HG03095 (cell line): ENCODE measurements around the gene DNAJC15.

ENCODE experiments used
- ATAC-seq: cut with Tn5 transposase; IDR thresholded peaks from one replicate; pipeline ENCODE4 v1.9.1; 2021; ENCODE audit warnings: moderate library complexity; ENCODE audit not compliant: unreplicated experiment

The DNAJC15 gene

DNA sequence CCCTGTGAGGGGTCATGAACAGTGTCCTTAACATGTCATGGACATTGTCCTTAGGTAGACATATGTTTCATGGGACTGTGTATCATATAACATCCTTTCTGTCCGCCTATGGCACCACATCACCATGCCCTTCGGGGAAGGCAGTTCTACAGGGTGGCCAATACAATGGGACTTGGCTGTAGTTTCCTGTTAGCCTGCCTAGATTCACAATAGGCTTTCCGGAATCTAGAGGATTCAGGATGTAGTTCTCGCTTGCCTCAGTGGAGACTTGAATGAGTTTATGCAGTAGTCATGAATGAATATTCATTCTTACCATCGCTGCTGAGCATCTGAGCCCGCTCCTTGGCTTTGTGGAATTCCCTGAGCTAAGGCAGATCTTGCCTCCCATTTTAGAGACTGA is 100.5 kb downstream of the DNAJC15 start:
- no peak for ATAC-seq

DNA sequence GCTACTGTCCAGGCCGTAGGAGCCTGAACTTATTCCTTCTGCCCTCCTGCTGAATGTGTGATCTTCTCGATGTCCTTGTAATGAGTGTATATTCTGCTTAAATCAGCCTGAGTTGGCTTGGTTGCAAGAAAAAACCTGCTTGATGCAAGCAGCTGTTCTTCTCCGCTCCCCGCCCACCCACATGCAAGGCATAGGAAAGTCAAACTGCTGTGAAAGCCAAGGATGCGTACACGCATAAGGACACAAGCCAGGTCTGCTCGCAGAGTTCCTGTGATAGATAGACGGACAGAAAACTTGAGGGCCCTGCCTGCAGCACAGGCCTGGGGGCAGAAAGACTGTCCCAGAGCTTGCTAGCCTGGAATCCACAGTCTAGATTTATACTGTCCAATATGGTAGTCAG is 101.1 kb downstream of the DNAJC15 start:
- no peak for ATAC-seq

GRCh38 chr13:43126420-43126819 is 103.0 kb downstream of the DNAJC15 start:
- no peak for ATAC-seq

GRCh38 chr13:43127103-43127798 is 103.9 kb downstream of the DNAJC15 start:
- no peak for ATAC-seq

- ATAC-seq: peak; percentile 50
Observed at GRCh38 chr13:43127827-43128226, 104.4 kb downstream of the DNAJC15 start.

DNA sequence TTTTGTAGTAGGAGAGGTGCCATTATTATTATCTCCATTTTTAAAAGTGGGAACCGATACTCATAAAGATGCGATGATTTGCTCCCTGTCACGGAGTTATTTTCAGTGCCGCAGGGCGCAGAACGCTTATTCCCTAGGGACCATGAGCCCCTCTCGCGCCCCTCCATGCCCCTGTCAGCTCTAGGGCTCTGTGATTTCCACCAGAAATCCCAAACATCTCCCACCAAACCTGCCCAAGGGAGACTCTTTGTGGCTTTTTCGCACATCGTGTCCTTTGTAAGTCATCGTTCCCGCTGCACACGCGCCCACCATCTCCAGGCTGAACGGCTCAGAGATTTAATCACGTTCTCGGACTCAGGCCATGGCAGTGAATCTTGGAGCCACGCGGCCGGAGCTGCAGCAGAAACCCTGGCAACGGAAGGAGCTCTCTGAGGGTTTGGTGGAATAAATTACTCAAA is 105.1 kb downstream of the DNAJC15 start:
- no peak for ATAC-seq

DNA sequence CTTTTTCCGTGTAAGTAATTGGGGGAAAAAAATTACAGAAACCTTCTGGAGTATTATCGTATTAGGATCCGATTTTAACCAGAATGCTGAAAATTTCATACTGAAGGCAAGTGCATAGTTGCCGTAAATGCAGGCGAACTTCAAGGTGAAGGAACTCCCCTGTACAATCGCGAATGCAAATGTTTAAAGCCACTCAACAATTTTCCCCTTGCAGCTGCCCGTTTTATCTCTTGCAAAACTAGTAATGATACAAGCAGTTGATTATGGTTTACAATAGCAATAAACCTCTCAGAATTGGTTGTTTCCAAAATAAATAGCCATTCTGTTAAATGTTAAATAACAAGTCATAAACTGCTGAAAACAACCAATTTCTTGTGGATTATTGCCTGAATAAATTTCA is 105.7 kb downstream of the DNAJC15 start:
- no peak for ATAC-seq

GRCh38 chr13:43129511-43130110 is 106.2 kb downstream of the DNAJC15 start:
- ATAC-seq: no peak

DNA sequence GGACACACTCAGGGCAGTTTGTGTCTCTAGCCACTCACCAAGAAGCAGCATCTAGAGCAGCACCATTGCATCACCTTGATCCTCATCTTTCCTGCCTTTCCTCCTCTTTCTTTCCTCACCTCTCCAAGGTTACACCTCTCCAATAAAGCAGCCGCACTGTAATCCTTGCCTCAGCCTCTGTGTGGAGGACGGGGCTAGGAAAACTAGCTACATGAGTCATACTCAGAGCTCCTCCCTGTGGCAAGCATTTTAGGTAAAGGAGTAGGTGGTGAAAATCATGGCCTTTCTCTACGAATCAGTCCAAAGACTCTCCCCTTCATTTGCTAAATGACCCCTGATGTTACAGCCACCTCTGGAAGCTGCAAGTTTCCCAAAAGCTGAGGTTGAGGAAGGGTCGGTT is 108.9 kb downstream of the DNAJC15 start:
- ATAC-seq: no peak

DNA sequence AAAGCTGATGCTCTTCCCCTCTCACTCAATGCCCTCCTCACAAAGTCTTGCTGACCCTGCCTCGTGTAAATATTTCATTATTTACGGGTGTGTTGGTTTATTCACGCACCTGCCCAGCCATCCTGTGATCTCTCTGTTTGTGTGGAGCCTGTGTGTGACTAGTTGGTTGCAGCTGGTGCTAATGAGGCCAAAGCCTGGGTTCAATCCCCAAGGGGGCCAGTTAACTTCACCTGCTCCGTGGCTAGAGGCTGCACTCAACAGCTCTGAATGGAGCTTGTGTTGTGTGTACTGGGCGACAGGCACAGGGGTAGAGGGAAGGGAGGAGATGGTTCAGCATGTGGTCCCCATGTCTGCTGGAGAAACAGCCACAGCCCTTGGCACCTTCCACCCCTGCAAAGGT is 109.5 kb downstream of the DNAJC15 start:
- ATAC-seq: no peak

DNA sequence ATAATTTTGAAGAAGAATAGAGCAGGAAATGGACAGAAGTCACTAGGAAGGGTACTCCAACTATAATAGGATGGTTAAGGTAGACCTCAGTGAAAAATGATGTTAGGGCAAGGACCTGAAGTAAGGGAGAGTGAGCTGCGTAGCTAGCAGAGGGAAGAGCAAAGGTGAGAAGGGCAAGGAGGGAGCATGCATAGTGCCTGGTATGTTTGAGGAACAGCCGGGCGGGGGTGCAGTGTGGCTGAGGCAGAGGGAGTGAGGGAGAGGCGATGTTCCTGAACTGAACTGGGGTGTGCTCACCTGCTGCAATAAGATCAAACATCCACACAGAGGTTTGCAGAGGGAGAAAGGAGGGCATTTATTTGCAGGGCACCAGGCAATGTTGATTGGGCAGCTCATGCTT is 110.4 kb downstream of the DNAJC15 start:
- no peak for ATAC-seq

- no peak for ATAC-seq
Observed at GRCh38 chr13:43134868-43135267, 111.5 kb downstream of the DNAJC15 start.

DNA sequence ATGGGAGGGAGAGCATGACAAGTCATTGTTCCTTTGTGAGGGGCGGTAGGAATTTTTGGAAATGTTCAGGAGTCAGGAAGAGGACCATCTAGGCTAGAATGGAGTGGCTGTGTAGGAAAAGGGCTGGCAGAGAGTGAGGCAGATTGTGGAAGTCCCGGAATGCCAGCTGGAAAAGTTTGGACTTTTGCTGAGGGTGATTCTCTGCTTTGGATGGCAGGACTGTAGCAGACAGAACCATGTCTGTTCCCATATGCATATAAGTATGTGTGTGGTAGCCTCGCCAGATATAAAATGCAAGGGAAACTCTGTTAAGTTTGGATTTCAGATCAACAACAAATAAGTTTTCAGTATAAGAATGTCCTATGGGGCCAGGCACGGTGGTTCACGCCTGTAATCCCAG is 112.1 kb downstream of the DNAJC15 start:
- no peak for ATAC-seq

DNA sequence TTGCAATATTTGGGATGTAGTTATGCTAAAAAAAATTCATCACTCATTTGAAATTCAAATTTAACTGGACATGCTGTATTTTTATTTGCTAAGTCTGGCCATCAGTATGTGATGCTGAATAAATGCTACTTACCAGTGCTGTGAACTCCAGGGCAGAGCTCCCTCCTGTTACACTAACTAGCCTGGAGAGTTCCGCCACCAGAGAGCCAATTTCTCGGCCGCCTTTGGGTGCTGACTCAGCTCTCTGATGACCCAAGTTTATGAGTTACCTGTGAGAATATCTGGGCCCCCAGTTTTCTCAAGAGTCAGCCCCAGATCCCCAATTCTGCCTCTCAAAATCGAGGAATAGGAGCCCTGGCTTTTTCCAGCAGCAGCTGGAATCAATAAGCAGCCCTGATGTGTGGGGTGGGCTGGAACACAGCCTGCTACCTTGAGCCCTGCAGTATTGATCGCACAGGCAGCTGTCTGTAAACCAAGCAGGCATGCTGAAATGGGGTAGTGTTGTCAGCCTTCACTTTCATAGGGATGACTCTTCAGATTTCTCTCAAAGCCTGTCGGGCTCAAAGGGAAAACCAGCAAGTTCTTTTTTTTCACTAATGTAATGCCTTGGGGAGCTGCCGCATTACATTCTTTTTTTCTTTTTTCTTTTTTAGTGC is 113.7 kb downstream of the DNAJC15 start:
- ATAC-seq: no peak

- no peak for ATAC-seq
Observed at GRCh38 chr13:43139211-43139610, 115.8 kb downstream of the DNAJC15 start.

DNA sequence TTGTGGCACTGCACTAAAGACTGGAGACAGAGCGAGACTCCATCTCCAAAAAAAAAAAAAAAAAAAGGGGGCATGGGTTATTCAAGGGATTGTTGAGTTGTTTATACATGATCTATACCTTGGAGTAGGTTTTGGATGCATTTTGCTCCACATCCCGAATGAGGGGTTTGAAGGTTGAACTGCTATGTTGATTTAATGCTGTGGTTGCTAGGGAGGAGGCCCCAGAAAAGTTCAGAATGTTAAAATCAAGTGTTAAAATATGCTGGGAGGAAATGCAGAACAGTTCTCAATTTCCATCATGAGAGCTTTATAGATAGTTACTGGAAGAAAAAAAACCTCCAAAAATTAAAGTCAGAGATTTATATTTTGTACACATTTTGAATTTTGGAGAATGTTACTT is 116.5 kb downstream of the DNAJC15 start:
- no peak for ATAC-seq

DNA sequence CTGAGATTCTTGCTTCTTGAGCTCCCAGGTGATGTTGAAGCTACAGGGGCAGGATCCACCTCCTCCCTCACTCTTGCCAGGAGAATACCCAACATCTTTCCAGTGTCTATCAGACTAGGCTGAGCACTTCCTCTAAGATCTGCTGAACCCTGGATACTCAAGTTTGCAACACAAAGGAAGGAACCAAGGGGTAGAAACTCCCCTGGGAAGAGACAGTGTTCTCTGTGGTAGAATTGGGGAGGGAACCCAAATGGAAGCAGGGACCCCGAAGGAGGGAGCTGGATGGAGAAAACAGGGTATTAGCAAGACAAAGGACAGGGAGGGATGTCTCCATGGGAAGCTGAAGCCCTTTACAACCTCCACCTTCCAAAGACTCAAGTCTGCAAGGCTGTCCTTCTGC is 117.6 kb downstream of the DNAJC15 start:
- ATAC-seq: no peak

DNA sequence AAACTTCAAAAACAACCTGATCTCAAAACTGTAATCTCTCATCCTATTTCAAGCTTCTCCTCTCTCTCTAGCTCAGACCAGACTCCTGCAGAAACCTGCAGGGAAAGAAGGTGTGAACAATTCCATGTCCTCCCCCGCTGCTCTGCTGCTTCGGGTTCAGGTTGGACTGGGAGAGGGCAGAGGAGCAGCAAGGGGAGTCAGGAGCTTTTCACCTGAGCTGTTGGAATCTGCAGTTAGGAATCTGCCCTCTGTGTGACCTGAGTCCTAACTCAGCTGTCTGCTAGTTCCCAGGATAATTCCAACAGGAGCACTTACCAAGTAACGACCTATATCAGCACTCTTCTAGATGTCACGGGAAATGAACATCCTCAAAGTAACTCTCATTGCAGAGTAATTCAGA is 118.3 kb downstream of the DNAJC15 start:
- no peak for ATAC-seq

DNA sequence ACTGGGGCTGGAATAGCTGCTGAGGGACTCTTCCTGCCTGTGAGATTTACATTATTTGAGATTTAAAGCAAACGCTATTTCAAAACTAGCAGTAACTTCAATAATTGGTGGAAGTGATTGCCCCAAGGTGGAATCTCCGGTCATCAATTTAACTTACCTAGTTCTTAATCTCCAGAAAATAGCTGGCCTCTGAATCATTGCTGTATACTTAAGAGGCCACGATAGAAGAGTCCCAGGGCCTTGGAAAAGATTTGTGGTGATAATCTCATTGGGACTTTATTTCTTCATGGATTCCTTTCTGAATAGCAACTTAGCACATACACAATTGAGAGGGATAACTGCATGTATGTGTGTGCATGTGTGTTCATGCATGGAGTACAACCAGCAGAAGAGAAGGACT is 120.2 kb downstream of the DNAJC15 start:
- no peak for ATAC-seq

GRCh38 chr13:43145534-43146196 is 122.3 kb downstream of the DNAJC15 start:
- ATAC-seq: no peak

DNA sequence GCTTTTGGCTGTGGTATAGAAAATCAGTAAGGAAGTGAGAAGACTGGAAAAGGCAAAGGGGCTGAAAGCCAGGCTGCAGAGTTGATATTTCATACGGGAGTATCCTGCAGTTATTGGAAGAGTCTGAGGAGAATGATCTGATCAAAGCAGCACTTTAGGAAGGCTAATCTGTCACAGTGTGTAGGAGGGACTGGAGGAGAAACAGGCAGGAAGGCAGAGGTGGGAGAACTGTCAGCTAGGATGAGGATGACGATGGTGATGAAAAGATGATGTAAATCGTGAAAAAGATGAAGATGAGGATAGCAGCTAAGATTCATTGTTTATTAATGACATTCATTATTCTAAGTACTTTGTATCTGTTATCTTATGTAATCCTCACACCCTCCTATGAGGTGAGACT is 123.0 kb downstream of the DNAJC15 start:
- no peak for ATAC-seq
